Measurements from ENCODE around the gene KHDC1. TPM values are rescaled to one million over a fixed set of nuclear protein-coding genes. Genes with fewer than 3 reads are reported as not detected.

Gene KHDC1
- total and polyA plus RNA-seq, 2 donors (not counting 1 experiment from before 2014, with no cell fraction given) = 2.6 to 3.5 TPM

GRCh38 chr6:73231986-73232391 lies 31.0 kb downstream of the KHDC1 start:
- Histone ChIP-seq H3K9ac (ENCODE audit: low read length) (no peak overlapping the region), H3K36me3 (replicated peaks in 1 of 2; ENCODE audit: control extremely low read depth in 1 of 2, control insufficient read depth in 1 of 2, extremely low read depth in 1 of 2, insufficient read depth in 2 of 2, low read length in 1 of 2) (no peaks in the 10 kb centered on the region), H3K27ac (ENCODE audit: low read length in 2 of 2) (no peak overlapping the region), H3K9me3 (ENCODE audit: control extremely low read depth in 1 of 3, control insufficient read depth in 2 of 3, insufficient read depth in 1 of 3, low read length in 2 of 3) (peaks cover 0 to 3% (median 0%) of the 10 kb centered on the region in 3 donors), H4K20me1 (ENCODE audit: control insufficient read depth, insufficient read depth, low read length, poor library complexity, severe bottlenecking) (no peaks in the 10 kb centered on the region), H3K4me2 (replicated peaks; ENCODE audit: low read depth, low read length, poor library complexity, severe bottlenecking) (no peak overlapping the region), H3K4me1 (ENCODE audit: control insufficient read depth in 2 of 2, insufficient read depth in 2 of 2, low read length in 2 of 2) (no peaks in the 10 kb centered on the region), H3K4me3 (ENCODE audit: control extremely low read depth in 1 of 5, extremely low read depth in 1 of 5, insufficient read depth in 1 of 5, low read depth in 2 of 5, low read length in 4 of 5) (no peak overlapping the region), H2AFZ (ENCODE audit: insufficient read depth, low read depth, low read length, poor library complexity, severe bottlenecking) (no peak overlapping the region), H3K79me2 (ENCODE audit: control insufficient read depth, insufficient read depth, low read length) (no peaks in the 10 kb centered on the region), H3K27me3 (replicated peaks in 1 of 4; ENCODE audit: control extremely low read depth in 1 of 4, control insufficient read depth in 3 of 4, insufficient read depth in 4 of 4, low read length in 3 of 4) (no peaks in the 10 kb centered on the region)
- Mint-ChIP-seq H3K4me3 (no peak overlapping the region), H3K4me1 (no peaks in the 10 kb centered on the region), H3K9me3 (ENCODE audit: insufficient read depth) (no peaks in the 10 kb centered on the region), H3K27ac (no peak overlapping the region), H3K27me3 (no peaks in the 10 kb centered on the region)
- no peak for DNase-seq
- WGBS (ENCODE audit: insufficient coverage) = no CpG with 5 or more reads among the region's 1 CpG
- TF ChIP-seq, protein P1, sequence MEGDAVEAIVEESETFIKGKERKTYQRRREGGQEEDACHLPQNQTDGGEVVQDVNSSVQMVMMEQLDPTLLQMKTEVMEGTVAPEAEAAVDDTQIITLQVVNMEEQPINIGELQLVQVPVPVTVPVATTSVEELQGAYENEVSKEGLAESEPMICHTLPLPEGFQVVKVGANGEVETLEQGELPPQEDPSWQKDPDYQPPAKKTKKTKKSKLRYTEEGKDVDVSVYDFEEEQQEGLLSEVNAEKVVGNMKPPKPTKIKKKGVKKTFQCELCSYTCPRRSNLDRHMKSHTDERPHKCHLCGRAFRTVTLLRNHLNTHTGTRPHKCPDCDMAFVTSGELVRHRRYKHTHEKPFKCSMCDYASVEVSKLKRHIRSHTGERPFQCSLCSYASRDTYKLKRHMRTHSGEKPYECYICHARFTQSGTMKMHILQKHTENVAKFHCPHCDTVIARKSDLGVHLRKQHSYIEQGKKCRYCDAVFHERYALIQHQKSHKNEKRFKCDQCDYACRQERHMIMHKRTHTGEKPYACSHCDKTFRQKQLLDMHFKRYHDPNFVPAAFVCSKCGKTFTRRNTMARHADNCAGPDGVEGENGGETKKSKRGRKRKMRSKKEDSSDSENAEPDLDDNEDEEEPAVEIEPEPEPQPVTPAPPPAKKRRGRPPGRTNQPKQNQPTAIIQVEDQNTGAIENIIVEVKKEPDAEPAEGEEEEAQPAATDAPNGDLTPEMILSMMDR (IDR thresholded peaks at IDR 0.05) = no peak
- no peak for TF ChIP-seq EZH2 (IDR thresholded peaks at IDR 0.05; ENCODE audit: borderline replicate concordance, insufficient read depth, low read depth, low read length, poor library complexity, severe bottlenecking)
- ChIA-PET POLR2A (no interaction called here), CTCF (interaction anchor here (0.6 to 0.7 kb wide), 2 partner anchors 24 to 50 kb away, joined by 3 read pairs; no protein-coding TSS in a partner anchor)
- intact Hi-C loops (cut with micrococcal nuclease) = no loop called here
- ATAC-seq (ENCODE audit: low read depth) = no peak

DNA sequence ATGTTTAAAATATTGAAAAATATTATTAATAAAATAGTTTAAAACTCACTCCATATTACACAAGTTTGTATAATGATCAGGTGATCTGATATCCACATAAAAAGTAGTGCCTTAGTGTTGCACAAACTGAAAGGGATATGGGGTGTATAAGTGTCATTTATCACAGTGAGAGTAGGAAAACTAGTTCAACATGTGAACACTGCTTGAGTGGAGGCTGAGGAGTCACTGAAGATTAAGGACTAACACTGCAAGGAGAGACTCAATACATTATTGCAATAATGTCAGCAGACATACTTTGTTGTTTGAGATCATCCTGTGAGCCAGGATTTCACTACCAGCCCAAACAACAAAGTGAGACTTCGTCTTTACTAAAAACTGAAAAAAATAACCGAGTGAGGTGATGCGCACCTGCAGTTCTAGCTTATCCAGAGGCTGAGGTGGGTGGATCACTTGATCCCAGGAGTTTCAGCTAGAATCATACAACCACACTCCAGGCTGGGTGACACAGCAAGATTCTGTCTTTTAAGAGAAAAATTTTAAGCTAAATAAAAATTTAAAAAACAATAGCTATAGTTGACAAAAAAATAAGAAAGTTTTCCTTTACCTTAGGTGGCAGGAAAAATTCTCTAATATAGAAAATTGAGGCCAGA lies 35.3 kb downstream of the KHDC1 start:
- no CpG with 5 or more reads among the region's 3 CpGs for WGBS (ENCODE audit: insufficient coverage)
- no peak for ATAC-seq (ENCODE audit: low read depth)
- TF ChIP-seq, protein P1 (IDR thresholded peaks at IDR 0.05) = no peak
- no peak for TF ChIP-seq EZH2 (IDR thresholded peaks at IDR 0.05; ENCODE audit: borderline replicate concordance, insufficient read depth, low read depth, low read length, poor library complexity, severe bottlenecking)
- H2AFZ ChIP-seq (ENCODE audit: insufficient read depth, low read depth, low read length, poor library complexity, severe bottlenecking) = no peak overlapping the region
- ChIA-PET CTCF (interaction anchor here (0.7 kb wide), 1 partner anchor 787 kb away, joined by 3 read pairs; no protein-coding TSS in a partner anchor), POLR2A (no interaction called here)
- no peak overlapping the region for H3K9ac ChIP-seq (ENCODE audit: low read length)
- H3K79me2 ChIP-seq (ENCODE audit: control insufficient read depth, insufficient read depth, low read length) = no peaks in the 10 kb centered on the region
- no peak for DNase-seq
- no peaks in the 10 kb centered on the region for H3K36me3 ChIP-seq (replicated peaks in 1 of 2; ENCODE audit: control extremely low read depth in 1 of 2, control insufficient read depth in 1 of 2, extremely low read depth in 1 of 2, insufficient read depth in 2 of 2, low read length in 1 of 2)
- Mint-ChIP-seq H3K4me3 (no peak overlapping the region), H3K27ac (no peak overlapping the region), H3K9me3 (ENCODE audit: insufficient read depth) (no peaks in the 10 kb centered on the region), H3K4me1 (no peaks in the 10 kb centered on the region), H3K27me3 (no peaks in the 10 kb centered on the region)
- no peak overlapping the region for H3K27ac ChIP-seq (ENCODE audit: low read length in 2 of 2)
- no peaks in the 10 kb centered on the region for H3K4me1 ChIP-seq (ENCODE audit: control insufficient read depth in 2 of 2, insufficient read depth in 2 of 2, low read length in 2 of 2)
- H4K20me1 ChIP-seq (ENCODE audit: control insufficient read depth, insufficient read depth, low read length, poor library complexity, severe bottlenecking) = no peaks in the 10 kb centered on the region
- no peaks in the 10 kb centered on the region for H3K9me3 ChIP-seq (ENCODE audit: control extremely low read depth in 1 of 3, control insufficient read depth in 2 of 3, insufficient read depth in 1 of 3, low read length in 2 of 3)
- intact Hi-C loops (cut with micrococcal nuclease) = no loop called here
- H3K27me3 ChIP-seq (replicated peaks in 1 of 4; ENCODE audit: control extremely low read depth in 1 of 4, control insufficient read depth in 3 of 4, insufficient read depth in 4 of 4, low read length in 3 of 4) = no peaks in the 10 kb centered on the region
- no peak overlapping the region for H3K4me2 ChIP-seq (replicated peaks; ENCODE audit: low read depth, low read length, poor library complexity, severe bottlenecking)
- H3K4me3 ChIP-seq (ENCODE audit: control extremely low read depth in 1 of 5, extremely low read depth in 1 of 5, insufficient read depth in 1 of 5, low read depth in 2 of 5, low read length in 4 of 5) = no peak overlapping the region

Data from B cell (primary cell).